H1 (cell line): ENCODE measurements around the gene MACROD2. TPM values are rescaled to one million over a fixed set of nuclear protein-coding genes. Genes with fewer than 3 reads are reported as not detected.

Source experiments
- GTF2F1 ChIP-seq: IDR thresholded peaks from 2 replicates; pipeline ENCODE4 v1.6.1; 2012; ENCODE audit warnings: low read depth, low read length, improper control_type of control experiment, borderline replicate concordance
- RFX5 ChIP-seq: IDR thresholded peaks from 2 replicates; pipeline ENCODE4 v1.6.1; 2011; ENCODE audit warnings: low read depth, low read length, improper control_type of control experiment, borderline replicate concordance
- SUZ12 ChIP-seq: fragments of 200-600 bp; sonication (generic); IDR thresholded peaks from 2 replicates; pipeline ENCODE4 v1.6.1; 2012; ENCODE audit warnings: mild to moderate bottlenecking, inconsistent platforms, low read length, moderate library complexity, mixed read lengths
- TEAD4 ChIP-seq: IDR thresholded peaks from 2 replicates; pipeline ENCODE4 v1.6.1; 2012; ENCODE audit warnings: low read depth, low read length, inconsistent platforms, mixed read lengths
- polyA plus RNA-seq, 7 experiments: library from polyadenylated mRNA; depleted of rRNA in 3 of 7; stranded (reverse) in 5 of 7; unstranded in 2 of 7; fragments of >200 nt in 5 of 7; fragments of 200-250 nt in 2 of 7; gene quantifications; 1 replicate in 5 of 7; 2 replicates in 1 of 7; 4 replicates in 1 of 7; pipeline versions ENCODE4 v1.2.1 to v1.2.3, GENCODE V29; 2011 to 2013; ENCODE audit warnings: missing spikeins in 2 of 7, mixed read lengths in 2 of 7
- total RNA-seq: library from RNA; stranded (reverse); fragmentation: NEBNext Ultra II Directional; extraction: Animal tissue kit (Norgen Biotek cat#: 25700); gene quantifications from 2 replicates; pipeline ENCODE4 v1.2.1, GENCODE V29; 2021
- TF ChIP-seq, protein P1 (sequence below): IDR thresholded peaks from 2 replicates; pipeline ENCODE4 v1.6.1; 2011; ENCODE audit warnings: low read depth, mild to moderate bottlenecking, low read length; ENCODE audit not compliant: insufficient read depth

Gene MACROD2
- total and polyA plus RNA-seq, 2 of the 8 experiments (the other 6 are each of a cell fraction or from before 2014, with no cell fraction given), result 0.70 to 3.9 TPM

DNA sequence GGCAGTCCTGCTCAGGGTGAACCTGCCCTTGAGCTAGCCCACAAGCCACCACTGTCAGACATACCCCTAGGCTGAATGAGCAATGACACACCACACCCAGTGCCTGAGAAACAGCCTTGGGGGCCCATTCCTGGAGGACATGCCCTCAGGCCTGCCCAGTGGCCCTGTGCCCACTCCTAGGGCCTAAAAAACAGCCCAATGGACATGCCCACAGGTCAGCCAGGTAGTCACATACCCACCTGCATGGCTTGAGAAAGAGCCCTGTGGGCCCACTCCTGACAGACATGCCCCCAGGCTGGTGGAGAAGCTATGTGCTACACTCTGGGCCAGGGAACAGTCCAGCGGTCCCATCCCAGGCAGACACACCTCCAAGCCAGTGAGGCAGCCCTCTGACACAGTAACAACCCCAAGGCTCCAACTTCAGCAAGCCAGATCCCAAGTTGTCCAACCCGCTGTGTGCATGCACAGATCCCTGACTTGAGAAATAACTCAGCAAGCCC lies 2086.8 kb downstream of the MACROD2 start (continued):
- TF ChIP-seq, protein P1, sequence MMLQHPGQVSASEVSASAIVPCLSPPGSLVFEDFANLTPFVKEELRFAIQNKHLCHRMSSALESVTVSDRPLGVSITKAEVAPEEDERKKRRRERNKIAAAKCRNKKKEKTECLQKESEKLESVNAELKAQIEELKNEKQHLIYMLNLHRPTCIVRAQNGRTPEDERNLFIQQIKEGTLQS, result no peak
- TF ChIP-seq TEAD4 (no peak), GTF2F1 (no peak), RFX5 (no peak), SUZ12 (no peak)
- TF ChIP-seq, all 59 proteins: peak for 0
